HG02885 (cell line): ENCODE measurements around the gene WFDC11.
"Not testable (repeated sequence)": the region's sequence is repeated elsewhere in the genome, so short reads cannot be mapped to it uniquely, and the experiment has no call there.

Experiments
- ATAC-seq: cut with Tn5 transposase; IDR thresholded peaks from one replicate; pipeline ENCODE4 v1.9.1; 2021; ENCODE audit warnings: mild to moderate bottlenecking; ENCODE audit not compliant: unreplicated experiment, poor library complexity

The WFDC11 gene

GRCh38 chr20:45670139-45670538 lies at the start of gene WFDC11:
Gene WFDC11 (minus strand): TSS chr20:45670239. CDS start chr20:45650600, 19,639 bp downstream.
- ATAC-seq, result no peak

GRCh38 chr20:45716141-45716688 lies 46.2 kb upstream of the WFDC11 start:
- not testable (repeated sequence) for ATAC-seq

- no peak for ATAC-seq
Observed at GRCh38 chr20:45704969-45705637, 35.1 kb upstream of the WFDC11 start, which contains the start of gene WFDC10B. Gene WFDC10B (minus strand): TSS chr20:45705019. CDS start chr20:45685992, 19,027 bp downstream.

- ATAC-seq, result no peak
Observed at GRCh38 chr20:45701873-45702272, 31.8 kb upstream of the WFDC11 start, which contains the start of gene WFDC13. Gene WFDC13 (plus strand): TSS chr20:45702038. CDS start chr20:45702124, 86 bp downstream.

- no peak for ATAC-seq
Observed at GRCh38 chr20:45701104-45701503, 31.1 kb upstream of the WFDC11 start.

- no peak for ATAC-seq
Observed at GRCh38 chr20:45695496-45695895, 25.5 kb upstream of the WFDC11 start.

GRCh38 chr20:45693346-45693745 lies 23.3 kb upstream of the WFDC11 start:
- ATAC-seq, result not testable (repeated sequence)

GRCh38 chr20:45685896-45686295 lies 15.9 kb upstream of the WFDC11 start:
- no peak for ATAC-seq

- ATAC-seq, result no peak
Observed at GRCh38 chr20:45679650-45680049, 9.6 kb upstream of the WFDC11 start.

- ATAC-seq, result no peak
Observed at GRCh38 chr20:45672765-45673164, 2.7 kb upstream of the WFDC11 start.

GRCh38 chr20:45657038-45657437 lies 13.0 kb downstream of the WFDC11 start:
- ATAC-seq, result not testable (repeated sequence)

- ATAC-seq, result not testable (repeated sequence)
Observed at GRCh38 chr20:45651726-45652125, 18.3 kb downstream of the WFDC11 start.

GRCh38 chr20:45649312-45649863 lies 20.7 kb downstream of the WFDC11 start:
- no peak for ATAC-seq

- no peak for ATAC-seq
Observed at GRCh38 chr20:45647441-45648050, 22.5 kb downstream of the WFDC11 start.

GRCh38 chr20:45646875-45647274 lies 23.2 kb downstream of the WFDC11 start:
- ATAC-seq, result no peak

GRCh38 chr20:45645869-45646268 lies 24.2 kb downstream of the WFDC11 start:
- ATAC-seq, result not testable (repeated sequence)

- not testable (repeated sequence) for ATAC-seq
Observed at GRCh38 chr20:45641076-45641475, 29.0 kb downstream of the WFDC11 start.

- ATAC-seq, result no peak
Observed at GRCh38 chr20:45639687-45640086, 30.4 kb downstream of the WFDC11 start.

- ATAC-seq, result no peak
Observed at GRCh38 chr20:45636513-45636912, 33.5 kb downstream of the WFDC11 start.

- no peak for ATAC-seq
Observed at GRCh38 chr20:45631184-45631583, 38.9 kb downstream of the WFDC11 start, which contains the start of gene WFDC9. Gene WFDC9 (minus strand): TSS chr20:45631284. CDS start chr20:45610181, 21,103 bp downstream.

- ATAC-seq, result no peak
Observed at GRCh38 chr20:45630371-45630770, 39.7 kb downstream of the WFDC11 start.
